GM19351 (cell line): ENCODE data around the gene HSF2.

Source experiments
- ATAC-seq: cut with Tn5 transposase; IDR thresholded peaks from one replicate; pipeline ENCODE4 v1.9.1; 2021; ENCODE audit warnings: mild to moderate bottlenecking, moderate library complexity; ENCODE audit not compliant: unreplicated experiment

HSF2 gene, protein sequence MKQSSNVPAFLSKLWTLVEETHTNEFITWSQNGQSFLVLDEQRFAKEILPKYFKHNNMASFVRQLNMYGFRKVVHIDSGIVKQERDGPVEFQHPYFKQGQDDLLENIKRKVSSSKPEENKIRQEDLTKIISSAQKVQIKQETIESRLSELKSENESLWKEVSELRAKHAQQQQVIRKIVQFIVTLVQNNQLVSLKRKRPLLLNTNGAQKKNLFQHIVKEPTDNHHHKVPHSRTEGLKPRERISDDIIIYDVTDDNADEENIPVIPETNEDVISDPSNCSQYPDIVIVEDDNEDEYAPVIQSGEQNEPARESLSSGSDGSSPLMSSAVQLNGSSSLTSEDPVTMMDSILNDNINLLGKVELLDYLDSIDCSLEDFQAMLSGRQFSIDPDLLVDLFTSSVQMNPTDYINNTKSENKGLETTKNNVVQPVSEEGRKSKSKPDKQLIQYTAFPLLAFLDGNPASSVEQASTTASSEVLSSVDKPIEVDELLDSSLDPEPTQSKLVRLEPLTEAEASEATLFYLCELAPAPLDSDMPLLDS

DNA sequence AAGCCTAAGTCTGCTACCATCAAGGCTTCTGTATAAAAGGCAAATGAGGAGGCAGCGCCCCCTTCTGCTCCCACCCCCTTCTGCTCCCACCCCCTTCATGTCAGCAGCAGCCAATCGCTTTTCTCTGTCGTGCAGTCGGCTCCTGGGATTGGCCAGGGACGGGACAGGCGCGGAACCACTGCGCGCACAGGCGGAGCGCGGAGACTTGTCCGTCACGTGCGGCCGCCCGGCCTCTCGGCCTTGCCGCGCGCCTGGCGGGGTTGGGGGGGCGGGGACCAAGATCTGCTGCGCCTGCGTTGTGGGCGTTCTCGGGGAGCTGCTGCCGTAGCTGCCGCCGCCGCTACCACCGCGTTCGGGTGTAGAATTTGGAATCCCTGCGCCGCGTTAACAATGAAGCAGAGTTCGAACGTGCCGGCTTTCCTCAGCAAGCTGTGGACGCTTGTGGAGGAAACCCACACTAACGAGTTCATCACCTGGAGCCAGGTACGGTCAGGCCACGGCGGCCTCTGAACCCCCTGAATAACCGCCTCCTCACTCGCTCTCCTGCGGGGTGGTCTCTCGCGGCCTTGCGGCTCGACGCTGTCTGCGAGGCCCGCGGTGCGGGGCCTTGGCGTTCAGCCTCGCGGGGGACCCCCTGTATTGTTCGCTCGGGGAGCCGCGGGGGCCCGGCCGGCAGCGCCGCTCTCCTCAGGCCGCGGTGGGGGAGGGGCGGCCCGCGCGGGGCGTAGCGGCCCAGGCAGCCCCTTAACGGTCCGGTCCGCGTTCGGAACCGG, at the start of gene HSF2:
HSF2 (plus strand) TSS at position 305 of the 773 bp plus-strand sequence; CDS start at position 391, 86 bp downstream.
- peak; percentile 95 for ATAC-seq

DNA sequence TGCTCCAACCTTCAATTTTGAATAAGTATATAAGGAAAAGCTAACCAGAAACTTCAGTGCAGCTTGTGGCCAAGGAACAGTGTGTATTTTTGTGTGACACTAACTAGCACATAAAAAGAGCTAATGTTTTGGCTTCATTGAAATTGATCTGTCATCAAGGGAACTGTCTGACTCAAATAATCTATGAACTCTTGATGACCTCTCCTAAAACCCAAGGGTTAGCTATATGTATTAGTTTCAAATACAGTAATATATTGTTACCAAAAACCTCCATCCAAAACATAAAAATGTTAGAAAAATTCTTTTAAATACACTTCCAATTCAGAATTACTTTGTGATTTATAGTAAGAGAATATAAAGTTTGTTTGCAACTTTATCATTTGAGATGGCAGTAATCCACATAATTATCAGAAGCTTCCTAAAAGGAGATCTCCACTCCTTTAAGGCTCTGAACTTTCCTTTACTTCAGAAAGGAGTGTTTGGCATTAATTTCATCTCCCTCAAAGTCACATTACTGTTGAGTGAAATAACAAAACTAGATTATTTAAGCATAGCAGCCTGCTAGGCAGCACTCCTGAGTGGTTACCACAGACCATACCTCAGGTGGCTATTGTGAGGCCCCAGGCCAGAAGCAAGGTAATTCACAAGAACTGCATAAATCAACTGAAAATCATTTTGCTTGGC, 46.3 kb upstream of the HSF2 start:
- ATAC-seq, result no peak

DNA sequence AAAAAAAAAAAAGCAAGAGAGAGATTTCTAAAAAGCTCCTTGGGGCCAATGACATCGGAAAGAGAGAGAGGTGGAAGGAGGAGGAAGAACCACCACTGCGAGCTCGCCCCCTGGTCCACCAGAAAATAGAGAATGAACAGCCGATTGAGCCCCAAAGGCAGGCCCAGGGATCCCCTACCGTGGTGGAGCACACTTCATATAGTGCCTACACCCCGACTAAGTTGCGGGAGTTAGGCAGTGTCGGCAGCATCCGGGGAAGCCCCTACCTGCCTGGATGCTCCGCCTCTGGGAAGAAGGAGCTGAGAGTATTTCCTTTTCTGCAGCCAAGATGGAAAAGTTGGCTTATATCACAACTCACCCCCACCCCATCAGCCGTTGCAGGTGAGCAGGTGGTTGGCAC, 38.6 kb upstream of the HSF2 start:
- no peak for ATAC-seq

DNA sequence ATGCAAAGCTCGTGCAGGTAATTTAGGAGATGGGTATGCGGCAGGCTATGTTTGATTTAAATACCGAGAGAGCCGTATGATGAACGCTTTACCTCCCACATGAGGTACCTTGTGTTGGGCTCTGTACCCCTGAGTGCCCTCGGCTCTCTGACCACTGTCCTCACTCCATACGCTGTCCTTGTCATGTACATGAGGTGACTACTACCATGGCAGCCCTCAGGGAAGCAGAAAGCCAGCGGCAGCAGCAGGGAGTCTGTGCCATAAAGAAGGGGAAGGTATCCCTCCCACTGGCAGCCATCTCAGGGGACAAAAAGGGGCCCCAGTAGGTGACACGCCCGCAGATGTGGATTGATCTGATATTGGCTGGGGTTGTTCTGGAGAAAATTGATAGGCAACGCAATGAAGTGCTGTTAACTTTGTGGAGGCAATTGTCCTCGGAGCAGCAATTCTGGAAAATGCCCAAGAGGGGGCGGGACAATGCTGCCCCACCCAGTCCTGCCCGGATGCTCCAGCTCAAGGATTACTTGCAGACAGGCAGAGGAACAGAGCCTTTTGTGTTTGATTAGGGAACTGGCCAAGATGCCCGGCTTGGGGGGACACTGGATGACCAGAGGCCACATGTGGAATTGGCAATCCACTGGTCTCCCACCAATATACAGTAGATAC, 38.0 kb upstream of the HSF2 start:
- ATAC-seq, result no peak

DNA sequence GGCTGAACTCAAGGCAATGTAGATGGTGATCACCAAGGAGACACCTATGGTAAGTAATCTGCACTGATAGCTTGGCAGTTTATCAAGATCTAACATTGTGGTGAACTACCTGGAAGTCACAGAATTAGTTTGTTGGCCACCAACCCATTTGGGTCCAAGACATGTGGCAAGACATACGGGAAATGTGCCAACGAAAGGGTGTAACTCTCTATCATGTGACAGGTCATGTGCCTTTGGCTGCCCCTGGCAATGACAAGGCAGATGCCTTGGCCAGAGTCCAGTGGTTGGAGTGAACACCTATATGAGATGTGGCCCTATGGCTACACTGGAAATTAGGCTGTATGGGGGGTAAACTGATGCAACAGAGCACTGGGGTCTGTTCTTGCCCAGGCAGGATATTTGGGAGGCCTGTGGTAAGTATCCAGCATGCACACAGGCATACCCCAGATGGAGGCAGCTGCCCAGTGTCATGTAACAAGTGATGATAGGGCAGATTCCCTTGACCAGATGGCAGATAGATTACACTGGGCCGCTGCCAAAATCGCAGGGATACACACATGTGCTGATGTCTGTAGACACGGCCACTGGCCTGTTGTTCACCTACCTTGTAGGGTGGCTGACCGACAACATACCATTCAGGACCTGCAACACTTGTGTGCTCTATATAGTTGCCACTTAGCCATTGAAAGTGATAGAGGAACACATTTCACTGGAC, 35.5 kb upstream of the HSF2 start:
- no peak for ATAC-seq

DNA sequence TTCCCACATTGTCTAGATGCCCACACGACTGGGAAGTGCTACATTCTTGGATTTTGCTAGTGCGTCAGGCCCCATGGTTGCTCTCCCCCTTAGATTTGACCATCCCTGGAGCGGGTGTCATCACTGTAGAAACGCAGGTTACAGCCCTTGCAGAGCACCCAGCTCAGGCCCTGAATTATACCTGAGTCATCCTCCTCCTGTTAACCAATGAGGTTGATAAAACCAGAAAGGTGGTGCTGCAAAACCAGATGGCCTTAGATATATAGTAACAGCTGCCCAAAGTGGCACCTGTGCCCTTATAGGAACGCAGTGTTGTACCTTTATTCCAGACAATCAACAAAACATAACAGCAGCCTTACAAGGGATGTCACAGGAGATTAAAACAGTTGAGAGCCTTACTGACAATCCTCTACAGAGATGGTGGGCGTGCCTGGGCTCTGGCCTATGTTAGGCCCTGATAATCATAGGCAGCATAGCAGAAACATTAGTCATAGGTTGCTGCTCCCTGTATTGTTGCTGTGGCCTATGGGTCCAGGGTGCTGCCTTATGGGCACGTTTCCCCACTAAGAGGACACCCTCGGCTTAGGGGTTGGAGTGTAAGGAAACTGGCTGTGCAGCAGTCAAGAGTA, 33.6 kb upstream of the HSF2 start:
- ATAC-seq, result no peak

DNA sequence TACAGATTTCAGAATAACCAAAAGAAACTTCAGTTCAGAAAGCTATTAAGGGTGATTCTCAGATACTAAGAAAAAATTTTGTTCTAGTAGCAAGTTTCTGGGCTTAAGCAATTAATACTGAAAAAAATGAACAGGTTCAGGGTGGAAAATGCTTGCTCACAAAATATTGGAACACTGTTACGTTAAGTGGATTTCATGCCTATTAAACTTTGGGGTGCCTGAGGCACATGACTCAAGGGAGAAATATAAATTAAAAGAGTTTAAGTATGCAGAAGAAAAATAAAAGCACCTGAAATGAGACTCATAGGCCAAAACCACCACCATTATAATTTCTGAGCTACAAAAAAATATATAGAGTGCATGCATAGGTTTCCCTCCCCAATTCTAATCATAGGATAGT, 32.3 kb upstream of the HSF2 start:
- ATAC-seq, result no peak

DNA sequence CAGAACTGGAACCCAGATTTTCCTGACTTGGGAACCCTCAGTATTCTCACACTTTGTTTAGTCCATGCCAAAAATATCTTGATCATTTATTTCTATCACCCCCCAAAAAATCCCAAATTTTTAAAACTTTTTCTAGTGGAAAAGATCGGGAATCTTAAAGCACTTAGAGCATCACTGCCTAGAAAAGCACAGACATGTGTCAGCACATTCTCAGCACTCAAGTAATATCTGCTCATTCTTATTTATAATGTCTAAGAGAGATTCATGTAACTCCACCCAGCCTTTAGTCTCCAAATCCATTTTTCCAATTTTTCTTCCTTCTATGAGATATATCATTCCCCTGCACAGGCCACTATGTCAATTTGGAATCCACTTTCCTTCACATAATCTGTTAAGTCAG, 29.9 kb upstream of the HSF2 start:
- ATAC-seq, result no peak

DNA sequence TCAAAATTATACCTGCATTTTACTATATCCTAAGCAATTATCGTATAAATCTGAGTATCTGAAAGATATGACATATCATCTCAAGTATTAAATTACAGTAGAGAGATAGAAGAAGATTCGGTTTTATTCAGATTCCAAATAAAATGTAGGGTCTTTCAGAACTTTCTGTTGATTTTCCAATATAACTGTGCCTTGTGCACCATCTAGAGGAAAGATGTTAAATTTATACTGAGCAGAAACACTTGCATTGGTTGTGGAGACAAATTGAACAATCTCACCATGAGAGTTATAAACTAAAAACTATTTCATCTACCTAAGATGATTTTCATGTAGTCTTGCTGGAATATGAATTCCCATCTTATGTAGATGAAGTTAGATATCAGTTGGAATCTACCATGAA, 26.8 kb upstream of the HSF2 start:
- no peak for ATAC-seq

DNA sequence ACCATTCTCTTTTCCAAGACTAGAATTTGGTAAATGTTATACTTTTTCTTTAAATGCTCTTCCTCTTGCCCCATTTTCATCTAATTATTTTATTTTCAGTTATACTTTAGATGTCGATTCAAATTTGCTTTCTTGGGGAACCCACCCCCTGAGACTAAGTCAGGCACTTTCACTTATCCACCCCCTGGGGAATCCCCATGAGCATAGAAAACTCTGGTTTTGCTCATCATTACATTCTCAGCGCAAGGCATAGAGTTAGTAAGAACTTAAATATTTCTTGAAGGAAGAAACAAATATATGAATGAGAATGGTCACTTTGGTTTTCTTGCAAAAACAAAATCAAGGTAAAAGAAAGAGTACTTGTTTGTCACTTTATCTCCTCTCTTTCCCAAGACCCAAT, 25.1 kb upstream of the HSF2 start:
- peak; percentile 79 for ATAC-seq

DNA sequence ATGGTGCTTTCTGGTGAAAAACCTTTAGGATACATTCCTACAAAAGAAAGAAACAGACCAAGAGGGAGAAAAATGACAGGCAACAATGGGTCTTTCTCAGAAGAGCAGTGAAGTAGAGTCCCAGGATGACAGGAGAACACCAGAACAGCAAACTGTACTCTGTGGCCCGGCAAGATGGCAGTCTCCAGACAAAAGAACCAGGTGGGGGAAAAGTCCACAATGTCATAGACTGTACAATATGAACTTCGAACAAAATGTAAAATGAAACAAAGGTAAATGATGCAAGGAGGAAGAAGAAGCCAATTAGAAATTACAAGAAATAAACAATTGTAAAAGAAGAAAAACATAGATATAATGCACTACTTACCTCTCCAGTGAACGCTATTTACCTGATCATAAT, 23.2 kb upstream of the HSF2 start:
- ATAC-seq, result no peak

DNA sequence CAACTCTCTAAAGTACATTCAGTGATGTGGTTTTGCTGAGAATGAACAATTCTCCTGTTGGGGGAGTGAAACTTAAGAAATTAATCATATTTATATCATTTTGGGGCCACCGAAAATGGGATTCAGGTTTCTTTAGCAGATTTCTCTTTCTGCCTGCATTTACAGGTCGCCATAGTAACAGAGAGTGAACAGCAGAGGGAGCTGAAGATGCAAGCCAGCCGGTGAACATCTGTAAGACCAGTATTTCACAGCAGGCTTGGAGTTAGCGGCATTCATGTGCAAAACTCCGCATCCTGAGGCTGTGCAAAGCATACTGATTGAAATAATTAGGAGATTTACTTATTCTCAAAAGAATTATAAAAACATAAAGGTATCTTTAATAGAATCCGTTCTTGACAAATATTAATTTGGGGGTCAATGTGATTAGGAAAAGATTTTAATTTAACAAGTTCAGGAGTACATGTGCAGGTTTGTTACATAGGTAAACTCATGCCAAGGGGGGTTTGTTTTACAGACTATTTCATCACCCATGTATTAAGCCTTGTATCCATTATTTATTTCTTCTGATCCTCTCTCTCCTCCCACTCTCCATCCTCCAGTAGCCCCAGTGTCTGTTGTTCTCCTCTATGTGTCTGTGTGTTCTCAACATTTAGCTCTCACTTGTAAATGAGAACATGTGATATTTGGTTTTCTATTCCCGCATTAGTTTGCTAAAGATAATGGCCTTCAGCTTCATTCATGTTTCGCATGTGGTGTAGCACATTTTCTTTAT, 17.8 kb upstream of the HSF2 start:
- peak; percentile 100 for ATAC-seq

DNA sequence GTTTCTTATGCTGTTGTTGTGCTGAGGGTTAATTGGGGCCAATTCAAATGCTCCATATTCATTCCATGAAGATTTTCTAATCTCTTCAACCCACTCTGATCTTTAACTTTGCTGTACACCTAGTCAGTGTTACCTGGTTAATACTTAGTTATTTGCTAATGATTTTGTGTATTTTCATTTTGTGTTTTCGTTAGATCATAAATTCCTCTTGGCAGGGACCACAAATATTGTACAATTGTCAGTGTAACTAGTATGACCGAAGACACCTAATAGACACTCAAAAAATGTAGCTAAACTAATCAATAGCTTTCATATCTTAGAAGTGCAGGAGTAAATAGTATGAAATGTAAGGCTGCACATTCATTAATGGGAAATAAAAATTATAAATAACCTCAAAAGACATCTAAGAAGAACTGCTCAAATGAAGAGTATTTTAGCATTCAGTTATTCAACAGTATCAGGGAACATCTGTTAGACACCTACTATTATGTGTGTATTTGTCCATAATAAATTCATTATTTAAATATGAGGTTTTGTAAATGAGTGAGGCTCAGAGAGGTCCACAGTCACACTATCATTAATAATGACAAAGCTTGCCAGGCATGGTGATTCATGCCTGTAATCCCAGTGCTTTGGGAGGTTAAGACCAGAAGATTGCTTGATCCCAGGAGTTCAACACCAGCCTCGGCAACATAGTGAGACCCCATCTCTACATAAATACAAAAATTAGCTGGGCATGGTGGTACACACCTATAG, 13.4 kb upstream of the HSF2 start:
- ATAC-seq, result no peak

DNA sequence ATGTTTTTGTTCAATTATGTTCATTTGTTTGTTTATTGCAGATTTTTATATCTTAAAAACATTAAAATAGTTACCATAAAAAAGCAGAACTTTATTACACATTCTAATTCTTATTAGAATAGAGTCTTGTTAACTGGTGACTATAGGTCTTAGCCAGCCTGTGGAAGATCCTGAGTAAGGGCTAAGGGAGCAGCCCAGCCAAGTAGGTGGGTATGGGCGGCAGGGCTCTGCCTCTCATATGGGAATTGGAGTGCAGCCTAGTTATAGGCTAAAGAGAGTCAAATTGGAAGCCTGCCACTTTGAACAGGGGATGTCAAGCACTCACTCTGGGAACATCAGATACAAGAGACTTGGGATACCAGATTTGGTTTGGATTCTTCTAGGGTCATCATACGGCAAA, 10.5 kb upstream of the HSF2 start:
- no peak for ATAC-seq

DNA sequence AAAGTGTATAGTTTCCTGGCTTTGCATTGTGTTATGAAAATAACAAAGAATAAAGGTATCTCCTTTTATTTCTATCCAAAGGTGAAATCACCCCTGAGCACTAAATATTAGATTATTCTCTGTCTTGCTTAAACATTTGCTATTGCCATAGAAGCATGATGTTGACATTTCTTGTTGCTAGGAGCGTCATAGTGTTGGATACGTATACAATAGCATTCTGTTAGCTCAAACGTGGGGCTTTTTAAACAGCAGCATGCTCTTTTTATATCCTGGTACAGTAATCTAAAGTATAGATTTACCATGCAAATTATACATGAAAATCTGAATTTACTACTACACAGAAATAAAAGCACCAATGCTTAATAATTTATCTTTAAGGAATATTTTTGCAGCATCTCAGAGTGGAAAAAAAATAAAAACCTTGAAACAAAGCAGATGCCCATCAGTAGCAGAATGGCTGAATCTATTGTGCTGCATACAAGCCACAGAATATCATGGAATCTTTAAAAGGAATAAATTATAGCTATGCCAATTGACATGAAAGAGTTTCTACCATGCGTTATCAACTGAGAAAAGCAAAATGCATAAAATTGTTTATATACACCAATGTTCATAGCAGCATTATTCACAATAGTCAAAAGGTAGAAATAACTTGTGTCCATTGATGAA, 9.6 kb upstream of the HSF2 start:
- no peak for ATAC-seq

DNA sequence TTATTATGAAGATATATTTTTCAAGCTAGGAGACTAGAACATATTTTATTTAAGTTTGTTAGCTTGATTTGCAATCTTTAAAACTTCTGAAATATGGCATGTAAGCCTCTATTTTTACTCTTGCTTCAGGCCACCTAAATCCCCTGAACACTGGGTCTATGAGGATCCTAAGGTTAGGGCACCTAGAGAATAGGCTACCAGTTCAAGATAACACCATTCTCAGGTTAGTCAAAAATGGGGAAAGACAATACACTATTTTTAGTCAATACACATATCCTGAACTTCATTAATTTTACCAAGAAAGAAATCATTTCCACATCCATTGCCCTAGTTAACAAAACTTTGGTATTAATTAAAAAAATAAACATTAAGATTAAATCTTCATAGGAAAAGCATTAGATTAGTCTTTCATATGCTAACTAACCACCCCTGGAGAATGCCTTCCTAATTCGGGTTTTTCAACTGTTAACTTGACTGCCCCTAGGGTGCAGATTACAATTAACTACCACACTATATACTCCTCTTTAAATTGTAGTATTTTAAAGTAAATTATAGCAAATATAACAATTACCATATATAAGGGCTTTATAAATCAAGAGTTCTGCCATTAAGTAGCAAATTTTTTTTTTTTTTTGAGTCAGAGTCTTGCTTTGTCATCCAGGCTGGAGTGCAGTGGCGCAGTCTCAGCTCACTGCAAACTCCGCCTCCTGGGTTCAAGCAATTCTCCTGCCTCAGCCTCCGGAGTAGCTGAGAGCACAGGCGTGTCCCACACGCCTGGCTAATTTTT, 6.7 kb upstream of the HSF2 start:
- no peak for ATAC-seq

DNA sequence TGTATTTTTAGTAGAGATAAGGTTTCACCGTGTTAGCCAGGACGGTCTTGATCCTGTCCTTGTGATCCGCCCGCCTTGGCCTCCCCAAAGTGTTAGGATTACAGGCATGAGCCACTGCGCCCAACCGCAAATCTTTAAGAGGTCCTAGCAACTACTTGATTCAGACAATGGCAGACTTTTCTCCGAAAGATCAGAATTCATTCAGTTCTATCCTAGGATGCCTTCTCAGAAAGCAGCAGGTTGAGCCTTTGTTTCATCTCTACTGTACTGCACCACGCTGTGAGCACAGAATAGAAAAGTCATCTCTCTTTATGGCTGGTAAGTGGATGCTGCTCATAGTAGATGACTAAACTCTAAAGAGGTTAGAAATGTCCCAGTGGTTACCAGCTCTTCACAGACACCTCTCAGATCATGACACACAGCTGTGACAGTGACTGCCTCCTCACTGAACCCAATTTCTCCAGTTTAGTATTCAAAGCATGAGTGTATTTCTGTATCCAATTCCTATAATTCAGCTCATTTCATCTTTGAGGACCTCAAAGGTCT, 6.0 kb upstream of the HSF2 start:
- ATAC-seq, result peak; percentile 81
